Effector memory CD4-positive, alpha-beta T cell (primary cell): ENCODE data around the gene RAB21.
A peak's percentile ranks its signal among the peaks of the same experiment; 100 is the strongest.

Source experiments
- DNase-seq, 3 donors: peaks; one replicate each; pipeline ENCODE4 v3.0.0-alpha.2; 2020
- H3K27ac ChIP-seq: 2 replicates; pipeline ENCODE4 v1.7.0; 2013; ENCODE audit warnings: mild to moderate bottlenecking, low read length, moderate library complexity; ENCODE audit not compliant: insufficient read depth, poor library complexity, severe bottlenecking
- H3K27me3 ChIP-seq: replicated peaks from 2 replicates; pipeline ENCODE4 v1.7.0; 2013; ENCODE audit warnings: mild to moderate bottlenecking, low read length; ENCODE audit not compliant: insufficient read depth, control insufficient read depth, poor library complexity, severe bottlenecking
- H3K36me3 ChIP-seq: 2 replicates; pipeline ENCODE4 v1.7.0; 2013; ENCODE audit warnings: mild to moderate bottlenecking, low read length, moderate library complexity; ENCODE audit not compliant: control insufficient read depth, insufficient read depth
- H3K4me1 ChIP-seq: 2 replicates; pipeline ENCODE4 v1.7.0; 2013; ENCODE audit warnings: low read length, mild to moderate bottlenecking; ENCODE audit not compliant: control insufficient read depth, insufficient read depth, poor library complexity, severe bottlenecking
- H3K4me3 ChIP-seq: 2 replicates; pipeline ENCODE4 v1.7.0; 2013; ENCODE audit warnings: low read length, low read depth, mild to moderate bottlenecking; ENCODE audit not compliant: insufficient read depth, poor library complexity, severe bottlenecking
- H3K9me3 ChIP-seq: 2 replicates; pipeline ENCODE4 v1.7.0; 2013; ENCODE audit warnings: mild to moderate bottlenecking, low read length, moderate library complexity; ENCODE audit not compliant: control insufficient read depth

Gene RAB21

DNA sequence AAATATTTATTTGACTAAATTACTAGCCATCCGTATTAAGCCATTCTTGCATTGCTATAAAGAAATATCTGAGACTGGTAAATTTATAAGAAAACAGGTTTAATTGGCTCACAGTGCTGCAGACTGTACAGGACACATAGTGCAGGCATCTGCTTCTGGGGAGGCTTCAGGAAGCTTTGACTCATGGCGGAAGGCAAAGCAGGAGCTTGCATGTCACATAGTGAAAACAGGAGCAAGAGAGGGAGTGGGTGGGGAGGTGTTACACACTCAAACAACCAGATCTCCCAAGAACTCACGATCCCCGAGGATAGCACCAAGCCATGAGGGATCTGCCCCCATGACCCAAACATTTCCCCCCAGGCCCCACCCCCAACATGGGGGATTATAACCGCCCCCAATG lies 26.7 kb upstream of the RAB21 start:
- Histone ChIP-seq H3K27ac (no peak overlapping the region), H3K36me3 (no peaks in the 10 kb centered on the region), H3K27me3 (no peaks in the 10 kb centered on the region), H3K4me3 (no peak overlapping the region), H3K4me1 (no peaks in the 10 kb centered on the region), H3K9me3 (no peaks in the 10 kb centered on the region)
- DNase-seq, result no peak

DNA sequence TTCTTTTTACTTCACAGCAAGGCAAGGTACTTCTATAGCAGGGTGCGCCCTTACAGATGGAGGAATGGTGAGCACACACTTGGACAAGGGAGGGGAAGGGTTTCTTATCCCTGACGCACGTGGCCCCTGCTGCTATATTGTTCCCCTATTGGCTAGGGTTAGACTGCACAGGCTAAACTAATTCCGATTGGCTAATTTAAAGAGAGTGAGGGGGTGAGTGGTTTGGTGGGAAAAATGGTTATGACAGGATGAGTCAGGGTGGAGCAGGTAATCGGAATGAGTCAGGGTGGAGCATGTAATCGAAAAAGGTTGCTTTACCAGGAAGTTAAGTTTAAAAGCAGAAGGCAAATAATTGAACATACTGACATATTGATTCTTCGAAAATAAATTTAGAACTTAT lies 23.7 kb upstream of the RAB21 start:
- no peak for DNase-seq

DNA sequence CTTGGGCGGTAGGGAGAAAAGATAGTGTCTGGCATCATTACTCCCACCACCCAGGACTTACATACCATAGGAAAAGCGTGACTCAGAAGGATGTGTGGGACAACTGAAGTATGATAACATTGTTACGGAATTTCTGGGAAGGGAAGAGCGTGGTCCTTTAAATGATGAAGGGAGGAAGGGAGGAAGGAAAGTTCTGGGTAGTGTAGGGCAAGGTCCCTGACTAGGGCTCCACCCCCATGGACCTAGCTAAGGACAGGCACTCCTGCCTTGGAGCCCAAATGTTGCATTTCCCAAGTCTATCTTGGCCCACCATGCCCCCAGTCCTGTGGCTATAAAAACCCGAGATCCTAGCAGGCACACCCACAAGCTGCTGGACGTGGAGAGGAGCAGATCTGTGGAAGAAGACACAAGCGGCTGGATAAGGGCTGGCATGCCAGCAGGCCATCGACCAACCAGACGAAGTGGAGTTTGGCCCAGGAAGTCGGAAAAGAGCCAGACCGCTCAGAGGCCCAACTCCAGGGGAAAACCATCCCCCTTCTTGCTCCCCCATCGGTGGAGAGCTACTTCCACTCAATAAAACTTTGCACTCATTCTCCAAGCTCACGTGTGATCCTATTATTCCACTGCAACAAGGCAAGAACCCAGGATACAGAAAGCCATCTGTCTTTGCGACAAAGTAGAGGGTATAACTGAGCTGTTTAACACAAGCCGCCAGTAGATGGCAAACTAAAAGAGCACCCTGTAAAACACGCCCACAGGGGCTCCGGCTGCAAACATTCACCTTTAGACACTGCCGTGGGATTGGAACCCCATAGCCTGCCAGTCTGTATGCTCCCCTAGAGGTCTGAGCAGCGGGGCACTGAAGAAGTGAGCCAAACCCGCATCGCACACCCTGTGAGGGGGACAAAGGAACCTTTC lies 23.0 kb upstream of the RAB21 start:
- Histone ChIP-seq H3K27ac (no peak overlapping the region), H3K9me3 (no peaks in the 10 kb centered on the region), H3K36me3 (no peaks in the 10 kb centered on the region), H3K4me3 (no peak overlapping the region), H3K27me3 (no peaks in the 10 kb centered on the region), H3K4me1 (no peaks in the 10 kb centered on the region)
- no peak for DNase-seq

More for the DNA sequence above, 23.7 kb upstream of the RAB21 start:
- no peaks in the 10 kb centered on the region for H3K27me3 ChIP-seq
- H3K27ac ChIP-seq, result no peak overlapping the region
- no peak overlapping the region for H3K4me3 ChIP-seq
- no peaks in the 10 kb centered on the region for H3K36me3 ChIP-seq
- no peaks in the 10 kb centered on the region for H3K9me3 ChIP-seq
- no peaks in the 10 kb centered on the region for H3K4me1 ChIP-seq

DNA sequence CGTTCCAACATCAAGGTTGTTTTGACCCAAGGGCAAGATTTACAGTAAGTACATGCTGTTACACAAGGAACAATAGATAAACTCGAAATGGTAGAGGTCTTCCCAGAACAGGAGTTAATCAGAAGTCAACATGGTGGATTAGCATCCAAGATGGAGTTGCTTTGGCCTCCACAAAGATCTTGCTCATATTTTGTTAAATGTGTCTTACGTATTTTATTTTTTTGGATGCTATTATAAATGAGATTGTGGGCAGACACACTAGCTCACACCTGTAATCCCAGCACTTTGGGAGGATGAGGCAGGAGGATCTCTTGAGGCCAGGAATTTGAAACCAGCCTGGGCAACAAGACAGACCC lies 22.3 kb upstream of the RAB21 start:
- H3K4me3 ChIP-seq, result no peak overlapping the region
- DNase-seq, result no peak
- H3K9me3 ChIP-seq, result no peaks in the 10 kb centered on the region
- no peaks in the 10 kb centered on the region for H3K36me3 ChIP-seq
- no peaks in the 10 kb centered on the region for H3K27me3 ChIP-seq
- H3K4me1 ChIP-seq, result no peaks in the 10 kb centered on the region
- no peak overlapping the region for H3K27ac ChIP-seq

DNA sequence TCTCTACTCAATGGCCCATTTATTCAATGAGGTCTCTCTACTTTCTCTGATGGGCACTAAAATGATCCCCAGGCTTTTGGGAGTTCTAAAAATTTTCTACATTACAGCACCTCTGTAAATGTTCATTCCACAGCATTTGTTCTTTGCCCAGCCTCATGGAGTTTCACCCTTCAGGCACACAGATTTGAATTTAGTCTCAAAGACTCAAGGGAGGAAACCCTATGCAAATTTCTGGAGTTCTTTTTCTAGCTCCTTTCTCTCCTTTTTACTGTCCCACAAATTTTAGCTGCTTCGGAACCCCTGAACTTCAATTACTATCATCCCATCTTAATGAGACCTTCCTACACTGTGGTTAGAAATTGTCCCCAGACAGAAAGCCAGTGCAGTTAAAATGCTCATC lies 17.5 kb upstream of the RAB21 start:
- H3K9me3 ChIP-seq, result no peaks in the 10 kb centered on the region
- no peaks in the 10 kb centered on the region for H3K36me3 ChIP-seq
- DNase-seq, result no peak
- no peak overlapping the region for H3K4me3 ChIP-seq
- H3K27ac ChIP-seq, result no peak overlapping the region
- no peaks in the 10 kb centered on the region for H3K4me1 ChIP-seq
- H3K27me3 ChIP-seq, result no peaks in the 10 kb centered on the region

DNA sequence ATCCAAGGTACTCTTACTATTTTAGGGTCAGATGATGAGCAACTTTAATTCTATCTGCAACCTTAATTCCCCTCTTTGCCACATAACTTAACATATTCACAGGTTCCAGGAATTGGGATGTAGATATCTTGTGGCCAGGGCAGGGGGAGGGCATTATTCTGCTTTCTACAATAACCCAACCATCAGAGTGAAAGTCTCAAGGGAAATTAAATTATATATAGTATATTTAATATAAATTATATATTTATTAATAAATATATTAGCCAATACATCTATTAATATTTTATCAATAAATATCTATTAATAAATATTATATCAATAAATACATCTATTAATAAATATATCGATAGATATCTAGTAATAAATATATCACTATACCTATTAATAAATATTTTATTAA lies 11.7 kb upstream of the RAB21 start:
- no peaks in the 10 kb centered on the region for H3K36me3 ChIP-seq
- no peaks in the 10 kb centered on the region for H3K4me1 ChIP-seq
- DNase-seq, result no peak
- H3K4me3 ChIP-seq, result no peak overlapping the region
- H3K27ac ChIP-seq, result no peak overlapping the region
- H3K9me3 ChIP-seq, result no peaks in the 10 kb centered on the region
- no peaks in the 10 kb centered on the region for H3K27me3 ChIP-seq

DNA sequence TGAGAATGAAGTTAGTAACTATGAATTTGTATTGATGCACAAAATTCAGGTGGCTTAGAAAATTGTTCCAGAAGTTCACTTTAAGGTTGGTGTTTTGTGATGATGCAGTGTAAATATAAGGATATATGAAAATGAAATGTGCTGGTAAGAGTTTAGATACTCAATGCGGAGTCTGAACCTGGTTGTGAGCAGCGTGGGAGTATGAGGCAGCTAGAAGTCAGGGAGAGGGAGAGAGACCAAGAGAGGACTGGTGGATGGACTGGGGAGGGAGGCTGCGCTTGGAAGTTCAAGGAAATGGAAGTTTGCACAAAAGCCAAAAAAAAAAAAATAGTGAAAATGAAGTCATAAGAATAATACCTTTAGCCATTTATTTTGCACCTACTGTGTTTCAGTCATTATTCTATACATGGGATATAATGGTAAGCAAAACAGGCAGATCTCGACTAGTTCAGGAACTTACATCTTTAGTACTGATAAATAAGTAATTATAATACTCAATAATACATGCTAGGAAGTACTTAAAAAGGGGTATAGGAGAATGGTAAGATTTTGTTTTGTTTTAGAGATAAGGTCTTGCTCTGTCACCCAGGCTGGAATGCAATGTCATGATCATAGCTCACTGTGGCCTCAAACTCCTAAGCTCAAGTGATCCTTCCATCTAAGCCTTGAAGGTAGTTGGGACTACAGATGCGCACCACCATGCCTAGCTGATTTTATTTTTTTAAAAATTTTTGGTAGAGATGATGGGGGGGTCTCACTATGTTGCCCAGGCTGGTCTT lies 10.0 kb upstream of the RAB21 start:
- no peak for DNase-seq
- H3K36me3 ChIP-seq, result no peaks in the 10 kb centered on the region
- no peak overlapping the region for H3K27ac ChIP-seq
- no peaks in the 10 kb centered on the region for H3K9me3 ChIP-seq
- no peaks in the 10 kb centered on the region for H3K27me3 ChIP-seq
- no peak overlapping the region for H3K4me3 ChIP-seq
- no peaks in the 10 kb centered on the region for H3K4me1 ChIP-seq

DNA sequence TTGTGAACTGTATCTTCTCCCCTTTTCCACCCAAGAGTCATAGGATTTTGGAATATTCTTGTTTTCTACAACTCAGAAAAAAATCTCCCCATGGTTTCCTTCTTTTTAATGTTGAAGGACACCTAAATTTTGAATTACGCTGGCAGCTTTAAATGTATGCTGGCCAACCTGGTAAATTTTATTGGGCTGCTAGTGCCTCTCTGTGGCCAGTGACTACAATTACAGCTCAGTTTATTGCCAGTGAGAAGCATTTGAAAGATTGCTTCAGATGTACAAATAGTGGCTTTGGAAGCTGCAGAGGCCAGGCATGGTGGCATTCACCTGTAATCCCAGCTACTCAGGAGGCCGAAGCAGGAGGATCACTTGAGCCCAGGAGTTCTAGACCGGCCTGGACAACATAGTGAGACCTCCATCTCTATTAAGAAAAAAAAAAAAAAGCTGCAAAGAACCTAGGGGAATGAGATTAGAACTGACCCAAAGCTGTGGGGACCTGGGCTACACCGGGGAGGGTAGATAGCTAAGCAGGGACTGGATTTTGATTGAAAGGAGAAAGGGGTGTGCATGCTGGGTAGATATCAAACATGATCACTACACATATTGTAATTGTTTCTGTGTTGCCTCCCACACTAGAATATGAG lies 7.6 kb upstream of the RAB21 start:
- Histone ChIP-seq H3K4me1 (no peaks in the 10 kb centered on the region), H3K36me3 (no peaks in the 10 kb centered on the region), H3K4me3 (no peak overlapping the region), H3K27ac (no peak overlapping the region), H3K27me3 (peaks cover 3% of the 10 kb centered on the region), H3K9me3 (no peaks in the 10 kb centered on the region)
- DNase-seq, result peak in 1 of 3 donors; percentile 12

DNA sequence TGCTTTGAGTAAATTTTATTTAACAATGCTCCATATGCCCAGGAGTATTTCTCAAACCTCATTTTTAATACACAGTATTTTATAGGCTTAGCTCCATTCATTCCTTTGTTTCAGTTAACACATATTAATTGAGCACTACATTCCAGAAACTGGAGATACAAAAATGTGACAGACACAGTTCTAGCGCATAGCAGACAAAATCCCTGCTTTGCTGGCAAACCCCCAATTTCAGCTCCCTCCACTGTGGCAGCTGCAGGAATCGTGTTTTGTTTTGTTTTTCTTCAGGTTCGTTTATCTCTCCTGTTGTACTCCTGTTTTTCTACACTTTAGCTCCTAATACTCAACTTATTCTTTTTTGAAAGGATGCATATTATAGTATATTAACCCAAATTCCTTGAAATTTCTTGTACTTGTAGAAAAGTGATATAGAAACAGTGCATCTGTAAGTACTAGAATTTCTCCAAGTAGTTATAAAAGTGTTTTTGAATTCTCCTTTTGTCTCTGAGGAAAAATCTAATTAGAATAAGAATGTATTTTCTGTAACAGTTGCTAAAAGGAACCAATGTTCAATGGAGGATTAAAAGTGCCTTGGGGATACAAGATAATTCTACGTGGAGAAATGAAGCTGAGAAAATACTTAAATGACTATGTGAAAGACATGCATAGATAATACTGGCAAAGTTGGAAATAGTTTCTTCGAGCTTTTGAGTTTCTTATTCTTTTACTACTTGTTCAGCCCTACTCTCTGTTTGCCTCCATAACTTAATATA lies 6.4 kb upstream of the RAB21 start:
- peaks cover 3% of the 10 kb centered on the region for H3K27me3 ChIP-seq
- no peak overlapping the region for H3K4me3 ChIP-seq
- no peaks in the 10 kb centered on the region for H3K4me1 ChIP-seq
- H3K9me3 ChIP-seq, result no peaks in the 10 kb centered on the region
- no peak for DNase-seq
- no peak overlapping the region for H3K27ac ChIP-seq
- no peaks in the 10 kb centered on the region for H3K36me3 ChIP-seq
